A549 (cell line): Measurements from ENCODE around the gene CACNG7. TPM values are rescaled to one million over a fixed set of nuclear protein-coding genes. Genes with fewer than 3 reads are reported as not detected.

Experiments used
- ATAC-seq, 2 experiments: fragments of 200-7000 bp in 1 of 2; fragments of >200 bp in 1 of 2; cut with Nextera tagmentation in 1 of 2; cut with Tn5 transposase in 1 of 2; 3 replicates each; pipeline versions ENCODE4 v1.8.0 to v1.9.1; 2018 to 2020; ENCODE audit warnings: mild to moderate bottlenecking in 1 of 2, moderate library complexity in 1 of 2
- CTCF ChIA-PET: fragments of 300-600 bp; sonication (Branson Sonifier 250); formaldehyde crosslinking; extraction: SDS; loops from one replicate; lab custom pipeline; 2021; ENCODE audit warnings: antibody characterized with exemption, inconsistent platforms; lab: Yijun Ruan, JAX
- POLR2A ChIA-PET: fragments of 350-600 bp; formaldehyde crosslinking; extraction: SDS; loops from one replicate; lab custom pipeline; 2021; ENCODE audit warnings: antibody characterized with exemption, inconsistent platforms; lab: Yijun Ruan, JAX
- DNase-seq, 2 experiments: peaks; one replicate each; pipeline versions ENCODE4 v3.0.0 to v3.0.0-alpha.2; 2011 to 2016; ENCODE audit warnings: low read depth in 1 of 2, low spot score in 1 of 2
- FAIRE-seq: peaks from 2 replicates; lab custom pipeline; 2011; peaks lifted over from hg19 to GRCh38; lab: Jason Lieb, UNC
- H3K27ac ChIP-seq, 2 experiments: fragments of >200 bp; sonication (Bioruptor Twin); formaldehyde crosslinking; 3 replicates each; pipeline ENCODE4 v1.5.1; 2016 to 2017
- H3K4me1 ChIP-seq: fragments of >200 bp; sonication (Bioruptor Twin); formaldehyde crosslinking; 3 replicates; pipeline ENCODE4 v1.6.1; 2016
- H3K4me2 ChIP-seq: fragments of >200 bp; sonication (Bioruptor Twin); formaldehyde crosslinking; 3 replicates; pipeline ENCODE4 v1.6.1; 2016
- H3K4me3 ChIP-seq: fragments of >200 bp; sonication (Bioruptor Twin); formaldehyde crosslinking; 3 replicates; pipeline ENCODE4 v1.5.1; 2016
- H3K9me3 ChIP-seq: fragments of >200 bp; sonication (Bioruptor Twin); formaldehyde crosslinking; 3 replicates; pipeline ENCODE4 v1.6.1; 2016
- E2F6 ChIP-seq: IDR thresholded peaks from 2 replicates; pipeline ENCODE4 v1.6.1; 2012; ENCODE audit warnings: low read depth, borderline replicate concordance
- EHF ChIP-seq: fragments of 250-450 bp; sonication (Bioruptor Pico); IDR thresholded peaks from 2 replicates; pipeline ENCODE4 v1.5.0; 2020; ENCODE audit warnings: mild to moderate bottlenecking
- EP300 ChIP-seq, 2 experiments: fragments of >200 bp; sonication (Bioruptor Twin); formaldehyde crosslinking; IDR thresholded peaks; 2 replicates in 1 of 2; 3 replicates in 1 of 2; pipeline ENCODE4 v1.6.1; 2016 to 2017
- FOSB ChIP-seq: fragments of 250-450 bp; sonication (Bioruptor Pico); IDR thresholded peaks from 2 replicates; pipeline ENCODE4 v1.5.0; 2020; ENCODE audit warnings: mild to moderate bottlenecking, moderate library complexity
- GATA3 ChIP-seq: IDR thresholded peaks from 2 replicates; pipeline ENCODE4 v1.6.1; 2012; ENCODE audit warnings: borderline replicate concordance
- HDAC2 ChIP-seq: fragments of 200-600 bp; sonication (generic); IDR thresholded peaks from 2 replicates; pipeline ENCODE4 v1.6.1; 2016
- HES2 ChIP-seq: fragments of >200 bp; sonication (Bioruptor Twin); formaldehyde crosslinking; IDR thresholded peaks from 2 replicates; pipeline ENCODE4 v1.6.1; 2016
- HEYL ChIP-seq: fragments of 250-450 bp; sonication (Bioruptor Pico); IDR thresholded peaks from 2 replicates; pipeline ENCODE4 v1.8.0; 2021; ENCODE audit warnings: mild to moderate bottlenecking, moderate library complexity
- HOXA7 ChIP-seq: fragments of 250-450 bp; sonication (Bioruptor Pico); IDR thresholded peaks from 2 replicates; pipeline ENCODE4 v1.5.0; 2020; ENCODE audit warnings: mild to moderate bottlenecking, moderate library complexity
- HOXB13 ChIP-seq: fragments of 250-450 bp; sonication (Bioruptor Pico); IDR thresholded peaks from 2 replicates; pipeline ENCODE4 v1.5.0; 2020; ENCODE audit warnings: low read depth, mild to moderate bottlenecking, moderate library complexity
- HOXB5 ChIP-seq: fragments of 250-450 bp; sonication (Bioruptor Pico); IDR thresholded peaks from 2 replicates; pipeline ENCODE4 v1.5.0; 2020; ENCODE audit warnings: mild to moderate bottlenecking, moderate library complexity
- JUN ChIP-seq, 2 experiments: fragments of >200 bp; sonication (Bioruptor Twin); formaldehyde crosslinking; IDR thresholded peaks; 2 replicates in 1 of 2; 3 replicates in 1 of 2; pipeline ENCODE4 v1.6.1; 2016 to 2017
- KDM5A ChIP-seq: fragments of 200-600 bp; sonication (generic); IDR thresholded peaks from 2 replicates; pipeline ENCODE4 v1.6.1; 2016; ENCODE audit warnings: antibody characterized with exemption, mild to moderate bottlenecking
- MAZ ChIP-seq: fragments of 150-350 bp; IDR thresholded peaks from 2 replicates; pipeline ENCODE4 v1.6.1; 2014; ENCODE audit warnings: antibody characterized with exemption, low read depth, low read length, borderline replicate concordance
- MYC ChIP-seq: IDR thresholded peaks from 2 replicates; pipeline ENCODE4 v1.6.1; 2012; ENCODE audit warnings: mild to moderate bottlenecking, inconsistent platforms, low read length, improper control_type of control experiment, borderline replicate concordance
- NFE2L2 ChIP-seq: fragments of 150-350 bp; conservative IDR thresholded peaks from 2 replicates; pipeline ENCODE4 v1.6.1; 2014; ENCODE audit warnings: low read length
- NPAS2 ChIP-seq: fragments of 250-450 bp; sonication (Bioruptor Pico); IDR thresholded peaks from 2 replicates; pipeline ENCODE4 v1.8.0; 2022; ENCODE audit warnings: mild to moderate bottlenecking, moderate library complexity, borderline replicate concordance
- NR3C1 ChIP-seq: fragments of >200 bp; sonication (Bioruptor Twin); formaldehyde crosslinking; IDR thresholded peaks from 3 replicates; pipeline ENCODE4 v1.6.1; 2017
- POLR2A ChIP-seq: IDR thresholded peaks from 2 replicates; pipeline ENCODE4 v1.6.1; 2012; ENCODE audit warnings: mild to moderate bottlenecking, low read length
- POLR2AphosphoS2 ChIP-seq: conservative IDR thresholded peaks from 2 replicates; pipeline ENCODE4 v1.6.1; 2012; ENCODE audit warnings: low read length, improper control_type of control experiment, inconsistent platforms
- RAD21 ChIP-seq, 2 experiments: fragments of >200 bp in 1 of 2; sonication (Bioruptor Twin) in 1 of 2; formaldehyde crosslinking in 1 of 2; IDR thresholded peaks in 1 of 2; conservative IDR thresholded peaks in 1 of 2; 2 replicates in 1 of 2; 3 replicates in 1 of 2; pipeline ENCODE4 v1.6.1; 2012 to 2018; ENCODE audit warnings: inconsistent platforms in 1 of 2
- SMC3 ChIP-seq: fragments of >200 bp; sonication (Bioruptor Twin); formaldehyde crosslinking; IDR thresholded peaks from 3 replicates; pipeline ENCODE4 v1.6.1; 2018; ENCODE audit warnings: inconsistent platforms
- SREBF2 ChIP-seq: fragments of 450-650 bp; IDR thresholded peaks from 2 replicates; pipeline ENCODE4 v1.6.1; 2014; ENCODE audit warnings: mild to moderate bottlenecking, moderate library complexity
- ZC3H11A ChIP-seq: fragments of 450-650 bp; IDR thresholded peaks from 2 replicates; pipeline ENCODE4 v1.6.1; 2014; ENCODE audit warnings: antibody characterized with exemption, mild to moderate bottlenecking
- ZFP36 ChIP-seq: fragments of 450-650 bp; IDR thresholded peaks from 2 replicates; pipeline ENCODE4 v1.6.1; 2014; ENCODE audit warnings: borderline replicate concordance; ENCODE audit not compliant: partially characterized antibody
- ZNF302 ChIP-seq: fragments of 250-450 bp; sonication (Bioruptor Pico); IDR thresholded peaks from 2 replicates; pipeline ENCODE4 v1.9.0; 2021; ENCODE audit warnings: inconsistent platforms, mild to moderate bottlenecking, moderate library complexity
- WGBS: methylation state at CpG from one replicate; pipeline ENCODE4 v1.1.6; 2017; ENCODE audit errors: missing lambda C conversion rate; 5-methylcytosine and 5-hydroxymethylcytosine counted together
- polyA plus RNA-seq, 4 experiments: library from polyadenylated mRNA; depleted of rRNA in 3 of 4; stranded (reverse); fragments of >200 nt; fragmentation: RNase III in 1 of 4; extraction: RNeasy Plus Mini Kit Qiagen cat#74134 plus additional on column Dnase treatment in 1 of 4; gene quantifications; 2 replicates in 3 of 4; 3 replicates in 1 of 4; pipeline ENCODE4 v1.2.3, GENCODE V29; 2011 to 2017
- TF ChIP-seq, protein P1 (sequence below): IDR thresholded peaks from 2 replicates; pipeline ENCODE4 v1.6.1; 2012
- TF ChIP-seq, protein P2 (sequence below): fragments of 250-450 bp; sonication (Bioruptor Pico); IDR thresholded peaks from 2 replicates; pipeline ENCODE4 v1.5.0; 2021; ENCODE audit warnings: mild to moderate bottlenecking, moderate library complexity, borderline replicate concordance
- TF ChIP-seq, protein P3 (sequence below): IDR thresholded peaks from 2 replicates; pipeline ENCODE4 v1.6.1; 2012
- TF ChIP-seq, protein P4 (sequence below): fragments of 150-350 bp; IDR thresholded peaks from 2 replicates; pipeline ENCODE4 v1.6.1; 2014; ENCODE audit warnings: low read depth, mild to moderate bottlenecking, low read length
- TF ChIP-seq, protein P5 (sequence below): fragments of >200 bp; sonication (Bioruptor Twin); formaldehyde crosslinking; IDR thresholded peaks from 3 replicates; pipeline ENCODE4 v1.6.1; 2016

The CACNG7 gene
- polyA plus RNA-seq, 2 of the 4 experiments (the other 2 are of a cell fraction), result 7.6 to 11.5 TPM

DNA sequence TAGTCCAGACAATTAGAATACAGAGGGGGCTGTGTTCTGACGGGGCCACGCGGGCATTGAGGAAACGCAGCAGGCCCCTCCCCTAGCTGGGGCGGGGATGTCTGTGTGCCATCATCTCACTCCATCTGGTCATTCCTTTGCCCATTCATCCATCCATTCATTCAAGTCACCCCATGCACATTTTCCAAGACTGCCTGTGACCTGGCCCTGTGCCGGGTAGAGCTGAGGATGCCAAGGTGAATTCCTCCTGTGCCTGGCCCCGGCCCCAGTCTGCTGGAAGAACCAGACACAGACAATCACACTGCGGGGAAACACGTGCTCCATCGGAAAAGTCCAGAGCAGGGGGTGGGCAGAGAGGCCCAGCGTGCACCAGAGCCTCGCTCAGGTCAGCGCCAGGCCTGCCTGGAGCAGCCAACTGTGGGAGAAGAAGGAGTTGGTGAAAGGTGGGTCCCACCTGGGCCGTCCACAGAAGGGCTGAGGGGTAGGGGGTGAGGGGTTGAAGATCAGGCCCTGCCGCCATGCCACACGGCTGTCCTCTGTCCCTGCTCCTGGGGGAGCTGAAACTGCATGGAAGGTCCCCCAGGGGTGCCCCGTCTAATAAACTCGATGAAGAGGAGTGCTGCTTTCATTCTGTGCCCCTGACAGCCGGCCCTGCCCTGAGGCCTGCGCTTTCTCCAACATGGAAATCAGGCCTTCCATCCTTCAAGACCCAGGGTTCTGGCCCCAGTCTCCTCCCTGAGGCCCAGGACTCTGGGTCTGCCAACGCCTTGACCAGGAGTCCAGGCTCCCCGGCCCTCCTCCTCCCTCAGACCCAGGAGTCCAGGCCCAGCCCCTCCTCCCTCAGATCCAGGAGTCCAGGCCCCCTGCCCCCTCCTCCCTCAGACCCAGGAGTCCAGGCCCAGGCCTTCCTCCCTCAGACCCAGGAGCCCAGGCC lies 80.8 kb downstream of the CACNG7 start:
- Histone ChIP-seq H3K4me2 (peak overlapping the region; percentile 58), H3K4me3 (no peak overlapping the region), H3K27ac (peak overlapping the region; percentile 93 to 97), H3K4me1 (peaks cover 60% of the 10 kb centered on the region), H3K9me3 (no peaks in the 10 kb centered on the region)
- CTCF ChIA-PET, result interaction anchor here (0.6 to 1.8 kb wide), 4 partner anchors 14 to 78 kb away, joined by 3 to 14 read pairs (median 4); no protein-coding TSS in a partner anchor
- WGBS, result 34% methylated on average over 22 of the region's 22 CpGs
- no peak for FAIRE-seq
- POLR2A ChIA-PET, result interaction anchor here (1.0 to 1.6 kb wide), 3 partner anchors 10 to 34 kb away, joined by 3 to 14 read pairs (median 4); no protein-coding TSS in a partner anchor
- ATAC-seq, result peak; percentile 60 to 64
- peak; percentile 57 to 93 for DNase-seq
- TF ChIP-seq, protein P1, sequence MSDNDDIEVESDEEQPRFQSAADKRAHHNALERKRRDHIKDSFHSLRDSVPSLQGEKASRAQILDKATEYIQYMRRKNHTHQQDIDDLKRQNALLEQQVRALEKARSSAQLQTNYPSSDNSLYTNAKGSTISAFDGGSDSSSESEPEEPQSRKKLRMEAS, result peak; percentile 99
- TF ChIP-seq HES2 (no peak), E2F6 (peak; percentile 82; the same call in 1 of the 2 replicates), EP300 (IDR thresholded peaks at IDR 0.05) (no peak; a peak in 1 of 5 replicates), NPAS2 (peak; percentile 86), MAZ (no peak), JUN (IDR thresholded peaks at IDR 0.05) (peak in 1 of 2 experiments; percentile 53; a peak in 2 of 5 replicates), RAD21 (conservative IDR thresholded peaks at IDR 0.05 in 1 of 2, IDR thresholded peaks at IDR 0.05 in 1 of 2) (no peak; a peak in 1 of 5 replicates), NR3C1 (no peak), GATA3 (peak; percentile 57), HOXB13 (CRISPR knock-in tag) (peak; percentile 90; the same call in 1 of the 2 replicates), NFE2L2 (no peak), FOSB (CRISPR knock-in tag) (peak; percentile 9; the same call in 1 of the 2 replicates), SMC3 (peak; percentile 21; the same call in 2 of the 3 replicates), HDAC2 (no peak), HEYL (CRISPR knock-in tag) (peak; percentile 88; the same call in 1 of the 2 replicates), KDM5A (no peak), POLR2AphosphoS2 (no peak), HOXA7 (CRISPR knock-in tag) (peak; percentile 88), ZFP36 (peak; percentile 22), EHF (CRISPR knock-in tag) (peak; percentile 95), ZC3H11A (no peak), POLR2A (peak; percentile 37), ZNF302 (peak; percentile 79; the same call in 1 of the 2 replicates), HOXB5 (CRISPR knock-in tag) (peak; percentile 92), SREBF2 (no peak), MYC (peak; percentile 50; the same call in 1 of the 2 replicates)
- TF ChIP-seq, protein P2, sequence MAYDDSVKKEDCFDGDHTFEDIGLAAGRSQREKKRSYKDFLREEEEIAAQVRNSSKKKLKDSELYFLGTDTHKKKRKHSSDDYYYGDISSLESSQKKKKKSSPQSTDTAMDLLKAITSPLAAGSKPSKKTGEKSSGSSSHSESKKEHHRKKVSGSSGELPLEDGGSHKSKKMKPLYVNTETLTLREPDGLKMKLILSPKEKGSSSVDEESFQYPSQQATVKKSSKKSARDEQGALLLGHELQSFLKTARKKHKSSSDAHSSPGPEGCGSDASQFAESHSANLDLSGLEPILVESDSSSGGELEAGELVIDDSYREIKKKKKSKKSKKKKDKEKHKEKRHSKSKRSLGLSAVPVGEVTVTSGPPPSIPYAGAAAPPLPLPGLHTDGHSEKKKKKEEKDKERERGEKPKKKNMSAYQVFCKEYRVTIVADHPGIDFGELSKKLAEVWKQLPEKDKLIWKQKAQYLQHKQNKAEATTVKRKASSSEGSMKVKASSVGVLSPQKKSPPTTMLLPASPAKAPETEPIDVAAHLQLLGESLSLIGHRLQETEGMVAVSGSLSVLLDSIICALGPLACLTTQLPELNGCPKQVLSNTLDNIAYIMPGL (CRISPR knock-in tag), result peak; percentile 10; the same call in 1 of the 2 replicates
- TF ChIP-seq, protein P3, sequence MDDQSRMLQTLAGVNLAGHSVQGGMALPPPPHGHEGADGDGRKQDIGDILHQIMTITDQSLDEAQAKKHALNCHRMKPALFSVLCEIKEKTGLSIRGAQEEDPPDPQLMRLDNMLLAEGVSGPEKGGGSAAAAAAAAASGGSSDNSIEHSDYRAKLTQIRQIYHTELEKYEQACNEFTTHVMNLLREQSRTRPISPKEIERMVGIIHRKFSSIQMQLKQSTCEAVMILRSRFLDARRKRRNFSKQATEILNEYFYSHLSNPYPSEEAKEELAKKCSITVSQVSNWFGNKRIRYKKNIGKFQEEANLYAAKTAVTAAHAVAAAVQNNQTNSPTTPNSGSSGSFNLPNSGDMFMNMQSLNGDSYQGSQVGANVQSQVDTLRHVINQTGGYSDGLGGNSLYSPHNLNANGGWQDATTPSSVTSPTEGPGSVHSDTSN, result peak; percentile 82
- TF ChIP-seq, protein P4, sequence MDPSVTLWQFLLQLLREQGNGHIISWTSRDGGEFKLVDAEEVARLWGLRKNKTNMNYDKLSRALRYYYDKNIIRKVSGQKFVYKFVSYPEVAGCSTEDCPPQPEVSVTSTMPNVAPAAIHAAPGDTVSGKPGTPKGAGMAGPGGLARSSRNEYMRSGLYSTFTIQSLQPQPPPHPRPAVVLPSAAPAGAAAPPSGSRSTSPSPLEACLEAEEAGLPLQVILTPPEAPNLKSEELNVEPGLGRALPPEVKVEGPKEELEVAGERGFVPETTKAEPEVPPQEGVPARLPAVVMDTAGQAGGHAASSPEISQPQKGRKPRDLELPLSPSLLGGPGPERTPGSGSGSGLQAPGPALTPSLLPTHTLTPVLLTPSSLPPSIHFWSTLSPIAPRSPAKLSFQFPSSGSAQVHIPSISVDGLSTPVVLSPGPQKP, result no peak
- TF ChIP-seq, protein P5, sequence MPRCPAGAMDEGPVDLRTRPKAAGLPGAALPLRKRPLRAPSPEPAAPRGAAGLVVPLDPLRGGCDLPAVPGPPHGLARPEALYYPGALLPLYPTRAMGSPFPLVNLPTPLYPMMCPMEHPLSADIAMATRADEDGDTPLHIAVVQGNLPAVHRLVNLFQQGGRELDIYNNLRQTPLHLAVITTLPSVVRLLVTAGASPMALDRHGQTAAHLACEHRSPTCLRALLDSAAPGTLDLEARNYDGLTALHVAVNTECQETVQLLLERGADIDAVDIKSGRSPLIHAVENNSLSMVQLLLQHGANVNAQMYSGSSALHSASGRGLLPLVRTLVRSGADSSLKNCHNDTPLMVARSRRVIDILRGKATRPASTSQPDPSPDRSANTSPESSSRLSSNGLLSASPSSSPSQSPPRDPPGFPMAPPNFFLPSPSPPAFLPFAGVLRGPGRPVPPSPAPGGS, result peak; percentile 56; the same call in 1 of the 3 replicates
